ENCODE results near the gene TAF15.

TAF15 gene

DNA sequence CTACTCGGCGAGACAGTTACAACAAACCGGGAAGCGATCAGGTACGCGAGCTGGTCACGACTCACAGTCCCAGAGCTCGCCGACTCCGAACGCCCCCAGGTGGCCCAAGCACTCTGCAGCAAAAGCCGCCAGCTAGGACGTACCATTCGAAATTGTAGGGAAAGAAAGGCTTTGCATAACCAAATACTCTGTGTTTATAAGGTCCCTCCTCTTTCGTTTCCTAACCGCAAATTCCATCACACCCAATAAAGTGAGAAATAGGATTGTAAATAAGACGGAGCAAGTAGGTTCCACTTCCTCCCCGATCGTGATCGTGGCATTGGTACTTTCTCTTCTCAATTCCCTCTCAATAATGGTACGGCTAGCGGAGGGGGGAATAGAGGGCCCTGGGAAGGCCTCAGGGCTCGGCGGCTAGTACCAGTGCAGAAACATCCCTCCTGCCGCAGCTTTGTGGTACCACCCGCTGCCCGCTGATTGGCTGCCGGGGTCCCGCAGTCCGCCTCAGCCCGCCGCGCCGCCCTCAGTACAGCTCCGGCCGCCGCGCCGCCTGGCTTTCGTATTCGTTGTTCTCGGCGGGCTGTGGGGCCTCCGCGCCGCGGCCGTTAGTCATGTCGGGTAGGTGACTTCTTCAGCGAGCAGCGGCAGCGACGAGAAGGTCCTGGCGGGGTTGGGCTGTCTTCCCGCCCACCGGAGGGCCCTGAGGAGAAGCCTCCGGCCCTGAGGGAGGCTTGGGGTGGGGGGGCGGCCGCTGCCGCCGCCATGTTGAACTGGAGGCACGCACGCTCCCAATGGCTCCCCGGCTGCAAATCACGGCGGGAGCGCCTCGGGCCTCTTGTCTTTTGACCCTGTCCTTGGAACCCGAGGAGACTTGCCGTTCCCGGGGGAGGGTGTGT is at the start of gene TAF15:
TSS of gene TAF15 (plus strand) at position 523 of the 893 bp plus-strand sequence. CDS start at position 609, 86 bp downstream.
- DNase-seq, result peak; percentile 87

DNA sequence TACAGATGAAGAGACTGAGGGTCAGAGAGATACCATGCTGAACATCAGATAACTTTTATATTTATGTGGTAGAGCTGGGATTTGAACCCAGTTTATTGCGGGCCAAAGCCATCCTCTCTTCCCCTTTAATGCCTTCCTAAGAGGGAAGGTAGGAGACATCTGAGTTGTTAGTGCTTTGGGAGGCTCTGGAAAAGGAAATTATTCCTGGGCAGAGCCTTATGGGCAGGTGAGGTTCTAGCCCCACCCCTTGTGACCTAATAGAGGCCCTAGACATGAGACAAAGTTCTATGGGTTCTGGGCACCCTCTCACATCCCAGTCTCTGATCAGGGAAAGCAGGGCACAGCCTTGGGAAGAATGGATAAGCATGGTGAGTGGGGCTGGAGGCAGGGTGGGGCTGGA is 48.7 kb upstream of the TAF15 start, which contains the start of gene C17orf50:
TSS of gene C17orf50 (plus strand) at position 301 of the 400 bp plus-strand sequence. CDS start at position 356, 55 bp downstream.
- no peak for DNase-seq

DNA sequence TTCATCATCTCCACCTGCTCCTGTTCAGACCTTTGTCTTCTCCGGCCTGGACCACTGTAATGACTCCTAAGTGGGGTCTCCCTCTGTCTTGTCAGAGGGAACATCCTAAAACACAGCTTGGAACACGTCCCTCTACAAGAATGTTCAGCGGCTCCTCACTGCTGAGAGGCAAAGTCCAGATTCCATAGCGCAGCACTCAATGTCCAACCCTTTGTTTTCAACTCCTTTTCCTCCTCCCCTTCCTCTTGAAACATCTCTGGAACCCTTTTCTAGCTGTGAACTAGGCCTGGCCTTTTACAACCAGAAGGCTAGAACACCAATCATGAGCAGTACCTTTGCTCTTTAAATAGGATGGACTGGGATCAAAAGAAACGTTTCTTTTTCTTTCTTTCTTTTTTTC is 47.7 kb upstream of the TAF15 start:
- DNase-seq, result no peak

DNA sequence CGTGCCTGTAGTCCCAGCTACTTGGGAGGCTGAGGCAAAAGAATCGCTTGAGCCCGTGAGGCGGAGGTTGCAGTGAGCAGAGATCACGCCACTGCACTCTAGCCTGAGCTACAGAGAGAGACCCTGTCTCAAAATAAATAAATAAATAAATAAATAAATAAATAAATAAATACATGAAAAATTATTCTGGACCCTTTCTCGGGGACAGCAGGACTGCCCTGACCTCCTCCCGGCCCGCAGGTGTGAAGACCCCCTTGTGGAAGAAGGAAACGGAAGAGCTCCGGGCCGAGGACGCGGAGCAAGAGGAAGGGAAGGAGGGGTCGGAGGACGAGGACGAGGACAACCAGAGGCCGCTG is 45.5 kb upstream of the TAF15 start:
- no peak for DNase-seq

DNA sequence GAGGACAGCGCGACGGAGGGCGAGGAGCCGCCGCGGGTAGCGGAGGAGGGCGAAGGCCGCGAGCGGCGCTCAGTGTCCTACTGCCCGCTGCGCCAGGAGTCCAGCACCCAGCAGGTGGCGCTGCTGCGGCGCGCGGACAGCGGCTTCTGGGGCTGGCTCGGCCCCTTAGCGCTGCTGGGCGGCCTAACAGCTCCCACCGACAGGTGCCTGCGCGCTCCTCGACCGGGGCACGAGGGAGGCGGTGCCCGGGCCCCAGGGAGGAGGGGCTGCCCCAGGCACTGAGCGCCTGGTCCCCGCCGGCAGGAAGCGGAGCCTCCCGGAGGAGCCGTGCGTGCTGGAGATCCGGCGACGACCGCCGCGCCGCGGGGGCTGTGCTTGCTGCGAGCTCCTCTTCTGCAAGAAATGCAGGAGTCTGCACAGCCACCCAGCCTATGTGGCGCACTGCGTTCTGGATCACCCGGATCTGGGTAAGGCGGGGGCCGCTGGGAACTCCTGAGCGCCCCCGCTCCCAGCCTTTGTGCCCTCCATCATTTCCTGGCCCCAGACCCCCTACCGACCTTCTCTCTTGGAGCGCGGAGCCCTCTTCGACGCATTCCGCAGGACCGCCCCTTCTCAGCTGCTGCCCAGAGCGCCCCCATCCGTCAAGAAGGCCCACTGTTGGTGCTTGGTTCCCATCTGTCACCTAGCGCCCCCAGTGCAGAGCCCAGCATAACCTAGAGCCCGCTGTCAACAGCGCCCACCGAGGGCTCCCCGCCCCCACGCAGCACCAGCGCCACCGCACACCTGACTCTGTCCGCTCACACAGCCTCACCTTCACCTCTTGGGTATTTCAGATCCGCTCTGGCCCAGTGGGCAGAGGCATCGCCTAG is 44.9 kb upstream of the TAF15 start:
- DNase-seq, result peak; percentile 52

DNA sequence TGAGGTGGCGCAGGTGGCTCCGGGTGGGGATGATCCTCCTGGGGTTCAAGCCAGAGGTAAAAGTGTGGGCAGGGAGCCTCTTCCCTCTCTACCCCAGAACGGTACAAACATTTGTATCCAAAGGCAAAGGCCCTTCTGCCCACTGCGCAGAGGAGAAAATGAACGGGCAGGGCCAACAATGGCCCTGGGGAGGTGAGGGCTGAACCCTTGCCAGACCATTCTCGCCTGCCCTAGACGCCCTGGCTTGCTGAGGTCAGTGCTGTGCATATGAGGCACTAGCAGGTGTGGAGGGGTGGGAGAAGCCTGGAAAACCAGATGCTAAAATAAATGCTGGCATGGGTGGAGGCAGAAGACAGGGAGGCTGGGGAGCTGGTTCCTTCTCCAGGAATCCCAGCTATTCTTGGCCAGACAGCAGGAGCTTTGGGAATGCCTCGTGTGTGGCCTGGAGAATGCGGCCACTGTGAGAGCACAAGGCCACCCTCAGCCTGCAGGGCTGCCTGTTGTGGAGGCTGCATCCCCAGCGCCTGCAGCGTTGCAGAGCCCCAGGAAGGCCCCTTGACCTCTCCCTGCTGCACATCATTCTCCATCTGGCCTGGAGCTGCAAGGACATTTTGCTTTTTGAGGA is 44.1 kb upstream of the TAF15 start:
- DNase-seq, result no peak

DNA sequence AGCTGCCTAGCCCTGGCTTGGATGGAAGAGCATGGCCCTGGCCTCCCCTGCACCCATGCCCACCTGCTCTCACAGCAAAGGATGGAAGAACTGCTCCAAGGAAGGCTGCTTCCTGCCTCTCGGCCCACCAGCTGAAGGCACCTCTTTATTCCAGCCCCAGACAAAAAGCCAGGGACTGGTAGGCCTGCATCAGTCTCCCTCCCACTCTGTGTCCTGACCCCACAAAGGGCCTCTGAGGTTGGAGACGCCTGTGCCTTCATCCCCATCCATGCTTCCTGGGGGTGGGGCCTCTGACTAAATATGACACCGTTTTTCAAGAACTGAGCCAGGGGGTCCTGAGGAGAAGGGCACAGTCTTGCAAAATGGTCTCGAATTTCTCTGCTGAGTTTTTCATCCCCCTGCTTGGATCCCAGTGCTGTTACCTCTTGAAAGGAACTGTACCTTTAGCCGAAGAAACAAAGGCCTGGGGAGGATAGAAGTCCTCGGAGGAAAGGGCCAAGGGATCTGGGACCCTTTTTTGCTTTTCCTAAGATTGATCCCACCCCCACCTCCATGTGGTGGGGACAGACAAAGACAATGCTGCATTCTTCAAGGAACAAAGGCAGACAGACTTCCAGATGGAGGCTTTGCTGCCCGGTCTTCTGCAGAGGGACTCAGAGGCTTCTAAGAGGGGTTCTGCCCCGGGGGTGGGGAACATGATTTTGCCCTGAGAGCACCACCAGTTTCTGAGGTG is 43.4 kb upstream of the TAF15 start:
- DNase-seq, result no peak

DNA sequence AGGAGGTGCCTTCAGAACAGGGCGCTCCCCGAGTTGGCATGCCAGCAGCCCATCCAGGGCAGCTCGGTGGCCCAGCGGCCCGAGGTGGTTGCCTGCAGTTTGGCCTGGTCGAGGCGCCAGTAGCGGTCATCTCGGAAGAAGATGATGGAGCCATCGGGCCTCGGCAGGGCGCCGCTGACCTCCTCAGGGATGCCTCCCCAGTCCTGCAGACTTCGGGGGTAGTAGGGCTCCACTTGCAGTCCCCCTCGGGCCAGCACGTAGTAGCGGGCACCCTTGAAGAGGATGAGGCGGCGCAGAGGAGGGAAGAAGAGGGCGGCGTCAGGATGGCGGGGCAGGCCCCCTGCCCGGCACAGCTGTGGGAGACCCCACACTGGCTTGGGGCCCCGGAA is 42.8 kb upstream of the TAF15 start:
- no peak for DNase-seq

DNA sequence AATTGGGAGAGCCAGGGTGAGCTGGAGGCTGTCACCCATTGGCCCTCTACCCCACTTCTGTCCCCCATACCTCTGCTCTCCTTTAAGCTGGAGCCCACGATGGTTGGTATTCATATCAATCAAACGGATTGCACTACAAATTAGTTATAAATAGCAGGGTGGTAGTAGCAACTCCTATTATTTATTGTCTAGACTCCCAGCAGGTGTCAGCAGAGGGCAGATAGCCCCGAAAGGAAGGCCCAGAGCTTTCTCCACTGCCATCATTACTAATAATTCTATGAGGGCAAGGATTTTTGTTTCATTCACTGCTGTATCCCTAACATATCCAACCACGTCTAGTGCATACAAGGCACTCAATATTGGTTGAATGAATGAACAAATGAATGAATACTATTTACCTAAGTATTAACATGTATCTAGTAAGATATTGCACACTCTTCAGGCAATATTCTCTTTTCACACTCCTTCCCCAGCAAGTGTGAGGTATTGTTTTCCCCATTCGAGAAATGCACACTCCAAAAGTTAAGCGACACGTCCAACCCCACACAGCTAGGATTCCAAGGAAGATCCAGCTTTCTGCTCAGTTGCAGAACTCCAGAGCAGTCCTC is 42.3 kb upstream of the TAF15 start:
- DNase-seq, result no peak

DNA sequence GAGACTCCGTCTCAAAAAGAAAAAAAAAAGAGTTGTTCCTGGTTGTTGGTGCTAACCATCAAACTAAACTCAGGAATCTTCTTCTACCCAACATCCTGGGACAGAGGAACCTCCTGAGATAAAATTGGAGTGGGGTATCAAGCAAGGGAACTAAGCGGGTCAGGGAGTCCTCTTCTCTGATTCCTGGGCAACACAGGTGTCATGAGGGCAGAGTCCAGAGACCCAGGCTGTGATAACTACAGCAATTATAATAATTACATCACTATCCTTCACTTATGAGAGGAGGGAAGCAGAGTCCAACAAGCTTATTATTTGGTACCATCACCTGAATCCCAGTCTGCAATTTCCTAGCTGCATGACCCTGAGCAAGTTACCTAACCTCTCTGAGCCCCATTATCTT is 40.5 kb upstream of the TAF15 start:
- no peak for DNase-seq

DNA sequence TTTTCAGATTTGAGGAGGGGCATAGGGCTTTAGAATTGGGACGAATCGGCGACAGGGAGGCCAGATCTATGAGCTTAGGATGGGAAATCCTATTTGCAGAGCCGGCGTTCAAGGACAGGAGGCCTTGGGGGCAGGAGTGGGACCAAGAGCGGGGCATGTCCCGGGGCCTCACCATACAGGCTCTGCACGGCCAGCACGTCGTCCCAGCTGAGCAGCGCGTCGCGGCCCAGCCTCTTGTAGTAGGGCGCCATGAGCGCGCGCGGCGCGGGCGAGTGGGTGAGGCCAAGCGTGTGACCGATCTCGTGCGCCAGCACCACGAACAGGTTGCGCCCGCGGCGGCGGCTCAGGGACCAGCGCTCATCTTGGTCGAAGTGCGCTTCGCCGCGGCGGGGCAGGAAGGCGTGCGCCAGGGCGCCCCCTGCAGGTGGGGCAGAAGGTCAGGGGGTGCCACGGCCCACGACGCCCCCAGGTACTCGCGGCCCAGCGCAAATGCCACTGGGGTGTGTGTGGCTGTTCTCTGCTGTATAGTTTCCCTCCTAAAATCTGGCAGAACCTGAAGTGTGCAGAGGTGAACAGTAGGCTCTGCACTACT is 39.3 kb upstream of the TAF15 start:
- DNase-seq, result no peak

DNA sequence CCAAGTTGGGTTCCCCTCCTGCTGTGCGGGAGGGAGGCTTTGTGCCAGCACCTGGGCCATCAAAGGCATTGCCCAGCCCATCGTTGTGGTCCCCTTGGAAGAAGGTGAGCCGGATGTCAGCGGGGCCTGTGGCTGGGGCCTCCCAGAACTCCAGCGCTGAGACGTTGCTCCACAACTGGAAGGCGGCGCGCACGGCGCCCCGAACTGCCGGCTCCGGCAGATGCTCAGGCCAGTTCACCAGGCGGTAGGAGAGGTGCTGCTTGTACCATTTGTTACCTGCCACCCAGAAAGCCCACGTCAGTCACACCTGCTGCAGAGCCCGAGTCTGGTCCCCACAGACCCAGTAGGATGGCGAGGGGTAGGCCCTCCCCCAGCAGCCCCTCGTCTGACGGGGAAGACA is 36.2 kb upstream of the TAF15 start:
- DNase-seq, result no peak

DNA sequence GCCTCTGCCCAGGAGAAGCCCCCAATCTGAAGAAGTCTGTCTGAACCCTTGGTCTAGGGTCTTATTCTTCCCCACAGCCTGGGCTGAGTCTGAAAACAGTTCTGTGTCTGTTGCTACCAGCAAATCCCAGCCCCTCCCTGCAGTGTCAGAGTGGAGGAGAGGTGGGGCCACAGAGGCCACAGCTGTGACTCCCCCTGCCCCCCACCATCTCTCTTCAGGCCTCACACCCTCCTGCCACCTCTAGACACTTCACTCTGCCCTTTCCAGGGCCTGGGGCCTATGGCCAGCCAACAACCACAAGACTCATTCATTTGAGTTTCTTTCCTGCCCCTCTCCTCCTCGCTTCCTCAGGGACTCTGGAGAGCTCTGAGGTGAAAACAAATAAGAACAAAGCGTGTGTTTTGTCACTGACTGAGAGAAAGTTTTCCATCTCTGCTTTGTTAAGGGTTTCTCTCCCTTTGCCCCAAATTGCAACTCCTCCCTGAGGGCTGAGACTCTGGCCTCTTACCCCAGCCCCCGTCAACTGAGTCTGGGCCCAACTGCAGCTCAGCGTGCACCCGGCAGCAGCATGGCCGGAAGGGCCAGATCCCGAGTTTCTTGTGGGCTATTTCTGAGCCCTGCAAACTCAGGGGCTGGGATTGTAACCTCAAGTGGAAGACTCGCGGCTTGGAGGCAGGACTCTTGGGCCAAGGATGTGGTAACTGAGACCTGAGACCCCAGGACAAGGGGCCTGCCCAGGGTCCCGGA is 35.4 kb upstream of the TAF15 start:
- no peak for DNase-seq

DNA sequence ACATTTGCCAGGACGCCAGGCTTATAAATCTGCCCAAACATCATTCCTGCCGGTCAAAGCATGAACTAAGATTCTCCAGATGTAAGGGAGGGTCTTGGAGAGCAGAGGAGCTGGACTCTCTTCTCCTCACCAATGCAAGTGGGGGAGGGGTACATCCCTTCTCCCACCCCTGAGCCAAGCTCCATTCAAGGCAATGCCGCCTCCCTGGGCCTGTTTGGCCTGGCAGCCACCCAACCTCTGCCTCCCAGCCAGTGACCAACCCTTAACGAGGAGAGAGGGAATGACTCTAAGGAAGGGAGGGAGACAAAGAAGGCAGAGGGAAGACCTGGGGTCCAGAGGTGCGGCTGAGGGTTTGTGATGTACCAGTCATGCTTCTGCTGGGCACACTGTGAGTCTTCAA is 34.8 kb upstream of the TAF15 start:
- no peak for DNase-seq

DNA sequence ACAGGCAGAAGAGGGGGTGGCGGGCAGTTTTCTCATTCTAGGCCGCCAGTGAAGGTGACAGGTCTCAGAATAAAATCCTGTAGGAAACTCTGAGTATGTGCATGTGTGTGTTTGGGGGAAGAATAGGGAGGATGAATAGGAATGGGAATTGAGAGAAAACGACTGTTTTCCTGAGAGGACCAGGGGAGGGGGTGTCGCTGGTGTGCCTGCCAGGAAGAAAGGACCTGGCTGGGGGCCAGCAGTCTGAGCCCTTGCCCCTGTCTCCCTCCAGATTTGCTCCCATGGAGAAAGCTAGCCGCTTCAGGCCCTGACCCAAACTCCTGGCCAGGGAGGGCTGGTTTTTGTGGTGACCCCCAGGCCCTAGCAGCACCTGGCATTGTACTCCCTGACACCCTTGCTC is 34.2 kb upstream of the TAF15 start:
- no peak for DNase-seq

DNA sequence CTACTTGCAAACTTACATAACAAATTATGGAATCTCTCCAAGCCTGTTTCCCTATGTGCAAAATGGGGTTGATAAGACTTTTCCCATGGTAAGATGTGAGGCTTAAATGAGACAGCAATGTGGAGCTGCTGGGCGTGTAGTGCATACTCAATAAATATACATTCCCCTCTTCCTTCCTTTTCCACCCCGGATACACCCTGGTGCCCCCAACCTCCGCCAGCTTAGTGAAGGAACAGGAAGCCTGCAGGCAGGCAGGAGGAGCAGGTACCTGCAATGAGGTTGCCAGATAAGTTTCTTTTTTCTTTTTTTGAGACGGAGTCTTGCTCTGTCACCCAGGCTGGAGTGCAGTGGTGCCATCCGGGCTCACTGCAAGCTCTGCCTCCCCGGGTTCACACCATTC is 33.7 kb upstream of the TAF15 start:
- DNase-seq, result no peak

DNA sequence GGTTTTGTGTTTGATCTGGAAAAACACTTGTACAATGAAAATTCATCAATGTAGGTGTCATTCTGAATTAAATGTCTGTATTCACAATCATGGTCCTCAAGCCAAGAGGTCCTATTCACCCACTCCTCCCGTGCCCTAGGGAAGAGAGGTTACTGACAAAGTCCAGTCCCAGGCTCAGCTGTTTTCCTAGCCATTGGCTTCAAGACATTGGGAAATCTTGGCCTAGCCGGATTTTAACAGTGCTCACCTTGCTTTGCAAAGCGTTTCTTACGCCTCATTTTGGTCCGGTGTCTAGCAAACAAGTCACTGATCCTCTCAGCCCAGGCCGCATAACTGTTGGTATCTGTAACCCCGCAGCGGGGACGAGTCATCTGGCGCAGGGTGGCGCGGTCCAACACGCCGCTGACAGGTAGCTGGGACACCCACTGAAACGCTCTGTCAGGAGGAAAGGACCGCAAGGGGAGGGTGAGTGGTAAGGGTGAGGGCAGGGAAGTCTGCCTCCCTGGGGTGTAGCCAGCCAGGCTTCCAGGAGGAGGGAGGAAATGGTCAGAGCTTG is 30.6 kb upstream of the TAF15 start:
- no peak for DNase-seq

DNA sequence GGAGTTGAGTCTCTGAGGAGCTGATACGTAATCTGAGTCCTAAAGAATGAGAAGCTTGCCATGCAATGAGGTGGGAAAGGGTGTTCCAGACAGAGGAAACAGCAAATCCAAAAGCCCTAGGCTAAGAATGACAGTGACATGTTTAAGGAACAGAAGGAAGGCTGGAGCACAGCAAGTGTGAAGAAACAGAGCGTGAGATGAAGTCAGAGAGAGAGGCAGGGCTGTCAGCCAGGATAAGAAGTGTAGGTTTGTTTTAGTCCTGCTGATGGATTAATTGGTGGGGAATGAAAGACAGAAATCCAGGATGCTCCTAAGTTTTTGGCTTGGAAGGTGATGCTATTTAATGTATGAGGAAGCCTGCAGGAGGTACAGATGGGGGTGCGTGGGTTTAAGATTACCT is 28.3 kb upstream of the TAF15 start:
- DNase-seq, result no peak

DNA sequence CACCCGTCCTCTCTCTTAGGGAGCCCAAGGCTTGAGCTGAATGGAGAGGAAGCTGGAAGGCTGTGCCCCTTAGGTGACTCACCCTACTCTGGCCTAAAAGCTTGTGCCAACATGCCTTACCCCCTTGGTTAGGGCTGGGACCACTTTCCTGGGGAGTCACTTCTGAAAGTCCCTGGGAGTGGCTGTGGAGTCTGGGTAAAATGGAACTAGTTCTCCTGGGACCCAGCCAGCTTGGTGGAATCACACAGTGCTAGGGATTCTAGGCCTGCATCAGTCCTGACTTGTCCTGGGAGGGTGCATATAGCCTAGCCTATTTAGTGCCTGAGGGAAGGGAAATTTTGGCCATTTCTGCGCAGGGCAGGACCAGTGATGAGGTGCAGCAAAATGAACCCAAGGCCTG is 24.4 kb upstream of the TAF15 start:
- DNase-seq, result no peak

DNA sequence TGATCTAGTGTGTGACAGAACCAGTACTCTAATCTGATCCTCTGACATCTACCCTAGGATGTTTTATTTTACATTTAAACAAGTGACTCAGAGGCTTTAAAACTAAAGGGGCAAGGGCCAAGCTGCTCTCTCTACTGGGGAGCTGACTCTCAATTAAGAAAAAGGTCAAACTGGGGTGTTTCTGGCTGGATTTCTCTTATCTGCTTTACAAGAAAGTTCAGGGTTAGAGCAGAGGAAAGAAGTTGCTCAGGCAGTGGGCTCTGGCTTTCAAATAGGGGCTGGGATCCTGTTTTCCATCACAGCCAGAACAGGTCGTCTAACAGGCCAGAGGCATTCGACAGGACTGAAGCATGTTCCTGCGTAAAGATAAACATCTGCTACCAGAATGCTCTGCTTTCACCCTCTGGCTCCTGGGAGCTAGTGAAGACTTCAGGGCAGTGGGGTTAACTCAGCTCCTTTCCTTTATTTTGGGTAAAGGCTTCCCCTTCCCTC is 22.3 kb upstream of the TAF15 start:
- DNase-seq, result no peak

Data from NCI-H1048 (cell line).